MM.1S (cell line): ENCODE measurements around the gene NINL.

Experiments used
- CTCF ChIP-seq: fragments of 300-600 bp; sonication (generic); IDR thresholded peaks from 2 replicates; pipeline ENCODE4 v1.5.1; 2016; ENCODE audit warnings: antibody characterized with exemption, low read length, mixed read lengths
- EZH2 ChIP-seq: fragments of 300-600 bp; sonication (generic); optimal IDR thresholded peaks from 2 replicates; pipeline ENCODE3; 2017; ENCODE audit warnings: low read depth, mild to moderate bottlenecking, antibody characterized with exemption, low read length, mixed read lengths

GRCh38 chr20:25588491-25588890, 3.2 kb upstream of the NINL start:
- TF ChIP-seq CTCF (no peak), EZH2 (no peak)
